SIG-M5 treated with dmso at 0.1 percent for 504 hours (cell line): ENCODE data around the gene HMHB1.
"Not testable (repeated sequence)": the region's sequence is repeated elsewhere in the genome, so short reads cannot be mapped to it uniquely, and the experiment has no call there.

Experiments
- DNase-seq: peaks from one replicate; lab custom pipeline; 2025; ENCODE audit not compliant: unreplicated experiment; lab: John Stamatoyannopoulos, UW

The HMHB1 gene

DNA sequence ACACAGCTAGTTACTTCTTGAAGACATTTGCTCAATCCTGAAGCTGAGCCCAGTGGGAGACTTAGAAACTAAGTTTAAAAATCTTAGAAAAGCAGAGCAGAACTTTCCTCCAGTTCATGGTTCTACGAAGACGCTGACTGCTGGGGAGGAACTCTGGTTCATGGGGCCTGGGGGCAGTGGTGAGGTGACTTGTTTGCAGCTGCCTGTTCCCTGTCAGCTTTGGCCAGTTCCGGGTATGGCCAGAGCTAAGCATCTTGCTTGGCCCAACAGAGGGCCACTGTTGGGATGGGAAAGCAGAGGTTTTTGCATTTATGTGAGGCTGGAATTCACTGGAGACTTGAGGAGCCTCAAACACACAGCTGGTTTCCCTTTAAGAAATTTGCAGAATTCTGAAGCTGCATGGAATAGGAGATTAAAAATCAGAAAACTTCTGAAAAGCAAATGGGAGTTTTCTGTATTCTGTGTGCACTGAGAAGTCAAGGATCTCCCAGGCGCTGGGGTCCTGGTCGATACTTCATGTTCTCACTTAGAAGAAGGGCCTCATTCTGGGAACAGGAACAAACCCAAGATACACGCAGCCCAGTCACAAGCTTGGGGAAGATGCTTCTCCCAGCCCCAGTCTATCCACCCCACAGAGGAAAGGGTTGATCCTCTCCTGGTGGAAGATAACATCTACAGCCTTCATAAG is 10.6 kb upstream of the HMHB1 start:
- DNase-seq: no peak

DNA sequence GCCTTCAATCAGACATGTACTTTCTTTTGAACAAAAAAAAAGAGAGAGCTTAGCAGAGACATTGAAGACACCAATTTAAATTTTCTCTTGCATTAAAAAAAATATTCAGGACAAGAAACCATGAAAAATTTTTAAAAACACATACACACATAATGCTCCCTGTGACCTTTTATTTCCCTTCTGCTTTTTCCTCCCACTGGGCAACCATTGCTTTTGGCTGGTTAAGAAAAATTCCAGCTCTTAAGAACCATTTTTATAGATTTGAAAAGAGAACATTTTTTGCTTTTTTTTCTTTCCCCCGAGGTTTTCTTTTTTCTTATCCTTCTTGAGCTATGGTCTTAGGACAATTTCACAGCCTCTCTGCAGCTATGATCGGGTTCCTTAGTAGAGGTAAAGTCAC is 6.1 kb upstream of the HMHB1 start:
- no peak for DNase-seq

GRCh38 chr5:143806579-143806978 is 5.4 kb upstream of the HMHB1 start:
- DNase-seq: no peak

- DNase-seq: no peak
Observed at GRCh38 chr5:143807401-143807800, 4.6 kb upstream of the HMHB1 start.

- not testable (repeated sequence) for DNase-seq
Observed at GRCh38 chr5:143816370-143816769, 4.4 kb downstream of the HMHB1 start.

GRCh38 chr5:143819716-143820115 is 7.8 kb downstream of the HMHB1 start:
- DNase-seq: no peak

DNA sequence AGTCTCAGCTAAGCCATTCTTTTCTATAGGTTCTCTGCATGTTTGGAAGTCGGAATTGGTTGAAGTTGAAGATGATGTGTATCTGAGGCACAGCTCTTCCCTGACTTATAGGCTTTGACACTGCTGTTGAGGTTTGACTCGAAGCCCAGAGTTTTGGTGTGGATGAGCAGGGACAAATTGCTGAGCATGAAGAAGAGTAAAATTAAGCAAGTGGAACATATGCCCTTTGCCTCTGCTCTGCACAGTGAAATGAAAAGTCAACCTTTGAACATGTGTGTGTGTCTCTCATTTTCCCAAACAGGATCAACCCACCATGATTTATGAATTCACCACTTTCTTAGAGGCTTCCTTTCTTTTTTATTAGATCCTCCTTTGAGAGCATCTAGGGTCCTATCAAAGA is 8.5 kb downstream of the HMHB1 start:
- DNase-seq: no peak

- peak; percentile 63 for DNase-seq
Observed at GRCh38 chr5:143824851-143825720, 13.1 kb downstream of the HMHB1 start.

GRCh38 chr5:143826951-143827444 is 15.0 kb downstream of the HMHB1 start:
- no peak for DNase-seq

GRCh38 chr5:143828710-143829109 is 16.7 kb downstream of the HMHB1 start:
- no peak for DNase-seq

DNA sequence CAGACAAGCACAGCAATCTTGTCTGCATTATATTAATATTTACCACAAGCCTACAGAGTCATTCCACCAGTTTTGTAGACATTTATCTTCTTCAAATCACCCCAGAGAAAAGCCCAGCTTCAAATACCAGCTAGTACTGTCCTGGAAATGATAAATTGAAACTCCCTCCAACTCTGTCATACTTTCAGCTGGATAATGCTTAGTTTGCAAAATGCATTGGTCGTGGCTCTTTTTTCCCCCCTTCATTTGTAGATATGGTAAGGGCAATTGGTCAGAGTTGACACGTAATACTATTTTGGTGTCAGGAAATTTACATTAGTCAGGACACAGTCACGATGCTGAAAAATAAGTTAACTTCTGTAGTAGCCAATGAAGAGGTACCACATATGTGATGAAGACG is 21.2 kb downstream of the HMHB1 start:
- DNase-seq: no peak

GRCh38 chr5:143835251-143835650 is 23.3 kb downstream of the HMHB1 start:
- no peak for DNase-seq

GRCh38 chr5:143836161-143836725 is 24.3 kb downstream of the HMHB1 start:
- DNase-seq: no peak

DNA sequence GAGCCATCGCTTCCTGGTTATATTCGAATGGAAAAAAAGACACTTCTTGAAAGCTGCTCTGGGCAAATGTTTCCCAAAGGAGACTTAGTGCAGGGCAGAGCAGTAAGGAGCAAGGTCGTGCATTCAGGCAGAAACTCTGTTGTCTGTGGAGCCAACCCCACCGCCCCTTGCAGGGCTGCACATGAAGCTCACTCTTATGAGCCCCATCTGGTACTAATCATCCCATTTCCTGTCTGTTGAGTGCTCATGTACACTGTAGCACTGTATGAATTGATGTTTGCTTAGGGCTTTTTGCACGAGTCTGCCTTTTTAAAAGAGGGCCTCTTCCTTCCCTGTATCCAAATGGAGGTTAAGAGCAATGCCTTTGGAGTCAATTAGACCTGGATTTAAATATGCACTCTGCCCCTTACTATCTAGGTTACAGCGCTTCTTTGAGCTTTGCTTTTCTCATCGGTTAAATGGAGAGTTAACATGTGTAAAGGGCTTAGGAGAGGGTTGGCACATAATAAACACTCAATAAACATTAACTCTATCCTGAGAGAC is 25.4 kb downstream of the HMHB1 start:
- no peak for DNase-seq

DNA sequence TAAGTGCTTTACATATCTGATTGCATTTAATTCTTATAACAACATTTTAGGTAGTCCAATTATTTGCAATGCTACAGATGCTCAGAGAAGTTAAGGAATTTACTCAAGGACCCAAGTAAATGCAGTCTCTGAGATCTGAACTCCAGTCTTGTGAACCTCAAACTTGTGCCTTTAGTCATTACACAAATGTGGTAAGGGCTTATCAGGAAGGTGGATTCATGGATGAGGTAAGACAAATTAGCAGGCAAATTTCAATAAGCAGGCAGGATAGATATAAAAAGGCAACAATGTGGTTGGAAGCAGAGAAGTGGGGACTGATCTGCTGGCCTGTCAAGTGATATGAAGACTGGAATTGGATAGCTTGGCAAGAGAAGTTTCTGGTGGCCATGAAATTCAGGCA is 29.5 kb downstream of the HMHB1 start:
- no peak for DNase-seq

DNA sequence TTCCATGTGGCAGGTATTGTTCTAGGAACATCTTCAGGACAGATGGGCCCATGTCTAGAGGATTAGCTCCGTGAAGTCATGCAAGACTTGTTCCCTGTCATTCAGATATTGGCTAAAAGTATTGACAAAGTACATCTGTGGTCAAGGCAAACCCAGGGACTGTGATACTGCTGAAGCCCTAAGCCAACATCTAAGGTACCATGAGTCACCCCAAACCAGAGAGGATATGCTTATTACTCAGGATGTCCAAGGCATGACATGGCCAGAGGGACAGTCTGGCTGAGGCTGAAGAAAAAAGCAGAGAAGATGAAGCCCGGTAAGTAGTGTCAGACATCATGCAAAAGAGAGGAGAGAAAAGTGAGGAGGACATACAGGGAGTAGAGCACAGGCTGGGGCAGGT is 31.0 kb downstream of the HMHB1 start:
- no peak for DNase-seq

DNA sequence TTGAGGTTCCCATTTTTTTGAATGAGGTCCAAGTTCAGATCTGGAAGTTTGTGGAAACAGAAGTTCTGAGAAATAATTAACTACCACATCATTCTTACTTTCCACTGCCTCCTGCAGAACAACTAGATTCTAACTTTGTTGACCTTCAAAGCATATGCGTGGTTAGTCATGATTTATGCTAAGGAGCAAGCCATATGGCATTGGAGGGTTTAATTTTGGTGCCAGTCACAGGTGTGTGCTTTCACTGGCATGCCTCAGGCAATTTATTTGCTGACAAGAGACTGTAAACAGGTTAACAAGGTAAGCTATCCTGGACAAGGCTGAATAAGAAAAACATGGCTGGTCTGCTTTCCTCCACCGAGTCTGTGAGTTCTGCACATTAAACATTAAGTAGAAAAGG is 31.5 kb downstream of the HMHB1 start:
- no peak for DNase-seq

DNA sequence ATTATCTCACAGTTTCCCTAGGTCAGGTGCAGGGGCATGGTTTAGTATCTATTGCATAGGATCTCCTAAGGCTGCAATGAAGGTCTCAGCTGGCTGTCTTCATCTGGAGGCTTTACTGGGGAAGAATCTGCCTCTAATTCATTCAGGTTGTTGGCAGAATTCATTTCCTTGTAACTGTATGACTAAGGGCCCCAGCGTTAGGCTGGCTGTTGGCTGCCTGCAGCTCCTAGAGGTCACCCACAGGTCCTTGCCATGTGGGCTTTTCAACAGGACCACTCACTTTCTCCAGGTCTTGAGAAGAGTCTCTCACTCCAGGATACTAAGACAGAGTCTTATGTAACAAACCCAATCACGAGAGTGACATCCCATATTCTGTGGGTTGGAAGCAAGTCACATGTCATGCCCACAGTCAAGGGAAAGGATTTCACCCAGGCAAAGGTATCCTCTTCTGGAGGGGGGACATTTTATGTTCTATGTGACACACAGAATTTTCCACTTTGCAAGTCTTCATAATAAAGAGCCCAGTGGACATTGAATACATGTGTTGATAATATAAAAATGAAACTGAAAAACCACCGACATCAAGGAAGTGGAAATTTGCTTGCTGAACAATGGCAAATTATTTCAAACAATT is 38.2 kb downstream of the HMHB1 start:
- DNase-seq: no peak

DNA sequence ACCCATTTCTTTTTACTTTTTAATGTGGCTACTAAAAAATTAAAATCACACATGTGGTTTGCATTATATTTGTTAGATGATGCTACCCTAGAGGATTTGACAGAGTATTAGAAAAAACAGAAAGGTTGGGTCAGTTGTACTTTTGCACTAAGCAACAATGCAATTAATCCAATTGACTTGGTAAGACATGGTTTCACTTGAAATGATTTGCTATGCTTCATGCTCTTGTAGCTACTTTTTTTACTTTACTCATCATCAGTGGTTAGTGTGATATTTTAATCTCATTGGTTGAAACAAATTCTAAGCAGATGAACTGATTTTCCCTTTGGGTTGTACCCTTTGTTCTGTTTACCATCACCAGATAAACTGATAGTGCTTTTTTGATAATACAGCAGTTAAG is 39.4 kb downstream of the HMHB1 start:
- no peak for DNase-seq

DNA sequence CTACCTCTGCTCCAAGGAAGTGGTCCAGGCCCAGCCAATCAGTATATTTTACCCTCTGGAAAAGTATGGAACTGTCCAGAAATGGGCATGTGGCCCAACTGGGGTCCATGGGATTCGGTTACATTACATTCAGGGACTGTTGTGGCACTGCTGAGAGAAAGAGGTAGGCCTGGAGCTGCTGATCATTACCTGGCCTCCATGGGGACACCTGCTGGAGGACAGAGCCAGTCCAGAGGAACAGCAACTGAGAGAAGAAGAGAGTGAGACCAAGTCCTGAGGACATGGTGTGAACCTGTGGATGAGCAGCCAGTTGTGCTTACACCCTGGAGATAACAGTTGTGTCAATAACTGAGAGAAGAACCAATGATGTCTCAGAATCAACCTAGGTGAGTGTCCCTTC is 48.2 kb downstream of the HMHB1 start:
- no peak for DNase-seq

DNA sequence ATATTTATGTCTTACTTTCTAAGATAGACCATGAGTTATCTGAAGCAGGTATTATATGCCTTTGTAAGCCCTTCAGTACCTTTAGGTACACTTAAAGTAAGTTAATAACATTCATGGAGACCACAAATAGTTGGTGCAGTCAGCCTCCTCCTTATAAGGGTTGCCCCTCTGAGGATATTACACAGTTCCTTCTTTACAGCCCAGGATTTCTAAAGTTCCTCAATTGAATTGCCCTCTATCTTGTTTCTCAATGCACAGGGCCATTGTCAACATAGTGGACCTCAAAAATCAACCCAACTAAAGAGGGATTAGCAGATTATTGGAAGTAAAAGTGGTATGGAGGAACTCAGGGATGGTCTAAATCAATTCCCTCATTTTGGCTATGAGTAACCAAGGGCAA is 50.3 kb downstream of the HMHB1 start:
- DNase-seq: peak; percentile 40
